ENCODE data around the gene SERPINE1. TPM values are rescaled to one million over a fixed set of nuclear protein-coding genes. Genes with fewer than 3 reads are reported as not detected.

The SERPINE1 gene
- total and polyA plus RNA-seq, 2 of the 13 experiments (the other 11 are each of a cell fraction or from before 2014, with no cell fraction given), result 21.2 to 1,576 TPM

- TF ChIP-seq HMGXB4 (CRISPR knock-in tag; IDR thresholded peaks at IDR 0.05; ENCODE audit: borderline replicate concordance in 1 of 2, low read depth in 1 of 2) (no peak), CSRNP1 (CRISPR knock-in tag; IDR thresholded peaks at IDR 0.05) (no peak), FUBP1 (CRISPR knock-in tag; IDR thresholded peaks at IDR 0.05; ENCODE audit: borderline replicate concordance) (no peak), FLYWCH1 (CRISPR knock-in tag; IDR thresholded peaks at IDR 0.05) (no peak), MLXIP (CRISPR knock-in tag; IDR thresholded peaks at IDR 0.05; ENCODE audit: borderline replicate concordance) (no peak), NFYC (CRISPR knock-in tag; IDR thresholded peaks at IDR 0.05) (no peak), ATRX (CRISPR knock-in tag; IDR thresholded peaks at IDR 0.05; ENCODE audit: borderline replicate concordance) (no peak), ZBTB7A (CRISPR knock-in tag; IDR thresholded peaks at IDR 0.05) (no peak), ZNF772 (CRISPR knock-in tag; IDR thresholded peaks at IDR 0.05) (no peak), CSRNP2 (CRISPR knock-in tag; conservative IDR thresholded peaks at IDR 0.05; ENCODE audit: low read depth) (no peak), FOSL1 (CRISPR knock-in tag; IDR thresholded peaks at IDR 0.05; ENCODE audit: borderline replicate concordance) (no peak), NKX3-1 (CRISPR knock-in tag; IDR thresholded peaks at IDR 0.05) (no peak), ZZZ3 (CRISPR knock-in tag; IDR thresholded peaks at IDR 0.05; ENCODE audit: borderline replicate concordance) (no peak), ONECUT2 (CRISPR knock-in tag; IDR thresholded peaks at IDR 0.05) (no peak), ZNF567 (CRISPR knock-in tag; IDR thresholded peaks at IDR 0.05; ENCODE audit: borderline replicate concordance) (no peak), SRSF9 (IDR thresholded peaks at IDR 0.05; ENCODE audit: borderline replicate concordance, insufficient read depth, low read depth, low read length, poor library complexity, severe bottlenecking) (no peak), HNRNPK (IDR thresholded peaks at IDR 0.05; ENCODE audit: low read depth, low read length, poor library complexity, severe bottlenecking) (no peak)
These were observed 22.7 kb upstream of the SERPINE1 start (continued) for GRCh38 chr7:101104193-101104713.

Measured in HepG2 (cell line).